NCI-H82 treated with DMSO at 0.1 percent for 48 hours (cell line): ENCODE results near the gene TP63.

Source experiments
- DNase-seq: peaks from one replicate; lab custom pipeline; 2025; ENCODE audit not compliant: unreplicated experiment; lab: John Stamatoyannopoulos, UW

TP63 gene

GRCh38 chr3:189907803-189908202, 276.6 kb downstream of the TP63 start:
- no peak for DNase-seq

- DNase-seq, result no peak
These were observed 277.5 kb downstream of the TP63 start for GRCh38 chr3:189908646-189909045.

- no peak for DNase-seq
These were observed 277.9 kb downstream of the TP63 start for GRCh38 chr3:189909139-189909538.

- DNase-seq, result no peak
These were observed 278.4 kb downstream of the TP63 start for GRCh38 chr3:189909573-189909972.

GRCh38 chr3:189911001-189911400, 279.8 kb downstream of the TP63 start:
- no peak for DNase-seq

GRCh38 chr3:189914799-189915198, 283.6 kb downstream of the TP63 start:
- DNase-seq, result no peak

- no peak for DNase-seq
These were observed 290.6 kb downstream of the TP63 start for GRCh38 chr3:189921770-189922169.

- DNase-seq, result no peak
These were observed 297.0 kb downstream of the TP63 start for GRCh38 chr3:189927975-189928895.

GRCh38 chr3:189936201-189936945, 305.2 kb downstream of the TP63 start:
- no peak for DNase-seq

- DNase-seq, result no peak
These were observed 306.3 kb downstream of the TP63 start for GRCh38 chr3:189937302-189938127.

GRCh38 chr3:189941125-189941524, 309.9 kb downstream of the TP63 start:
- DNase-seq, result no peak

GRCh38 chr3:189941679-189942078, 310.5 kb downstream of the TP63 start:
- DNase-seq, result no peak

GRCh38 chr3:189942948-189943347, 311.8 kb downstream of the TP63 start:
- DNase-seq, result no peak

GRCh38 chr3:189944285-189945145, 313.3 kb downstream of the TP63 start:
- no peak for DNase-seq

GRCh38 chr3:189945935-189946709, 314.9 kb downstream of the TP63 start:
- no peak for DNase-seq
